Effector memory CD4-positive, alpha-beta T cell (primary cell): ENCODE measurements around the gene NPIPA7.
"Not testable (repeated sequence)": the region's sequence is repeated elsewhere in the genome, so short reads cannot be mapped to it uniquely, and the experiment has no call there.

Experiments used
- DNase-seq, 3 donors: peaks; one replicate each; pipeline ENCODE4 v3.0.0-alpha.2; 2020
- H3K27ac ChIP-seq: 2 replicates; pipeline ENCODE4 v1.7.0; 2013; ENCODE audit warnings: mild to moderate bottlenecking, low read length, moderate library complexity; ENCODE audit not compliant: insufficient read depth, poor library complexity, severe bottlenecking
- H3K27me3 ChIP-seq: replicated peaks from 2 replicates; pipeline ENCODE4 v1.7.0; 2013; ENCODE audit warnings: mild to moderate bottlenecking, low read length; ENCODE audit not compliant: insufficient read depth, control insufficient read depth, poor library complexity, severe bottlenecking
- H3K36me3 ChIP-seq: 2 replicates; pipeline ENCODE4 v1.7.0; 2013; ENCODE audit warnings: mild to moderate bottlenecking, low read length, moderate library complexity; ENCODE audit not compliant: control insufficient read depth, insufficient read depth
- H3K4me1 ChIP-seq: 2 replicates; pipeline ENCODE4 v1.7.0; 2013; ENCODE audit warnings: low read length, mild to moderate bottlenecking; ENCODE audit not compliant: control insufficient read depth, insufficient read depth, poor library complexity, severe bottlenecking
- H3K4me3 ChIP-seq: 2 replicates; pipeline ENCODE4 v1.7.0; 2013; ENCODE audit warnings: low read length, low read depth, mild to moderate bottlenecking; ENCODE audit not compliant: insufficient read depth, poor library complexity, severe bottlenecking
- H3K9me3 ChIP-seq: 2 replicates; pipeline ENCODE4 v1.7.0; 2013; ENCODE audit warnings: mild to moderate bottlenecking, low read length, moderate library complexity; ENCODE audit not compliant: control insufficient read depth

NPIPA7 gene

DNA sequence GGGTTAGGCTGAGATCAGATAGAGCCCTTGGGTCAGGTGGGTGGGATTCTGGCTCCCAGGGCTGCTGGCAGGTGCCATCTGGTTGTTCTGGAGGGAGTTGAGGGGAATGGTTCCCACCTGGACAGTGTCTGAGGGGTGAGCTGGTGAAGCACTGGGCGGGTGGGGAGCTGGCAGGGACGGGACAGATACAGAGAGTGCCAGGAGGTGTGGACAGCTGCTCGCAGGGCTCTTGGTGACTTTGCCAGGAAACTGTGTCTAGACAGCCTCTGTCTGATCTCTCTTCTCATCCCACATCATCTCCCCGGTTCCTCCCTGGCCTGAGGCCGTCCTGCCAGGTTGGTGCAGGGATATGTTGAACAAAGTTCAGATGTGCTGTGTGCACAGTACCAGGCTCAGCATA is 38.1 kb downstream of the NPIPA7 start:
- DNase-seq, H3K27me3 ChIP-seq, H3K4me3 ChIP-seq, H3K4me1 ChIP-seq, H3K9me3 ChIP-seq, H3K27ac ChIP-seq, H3K36me3 ChIP-seq: not testable (repeated sequence)

DNA sequence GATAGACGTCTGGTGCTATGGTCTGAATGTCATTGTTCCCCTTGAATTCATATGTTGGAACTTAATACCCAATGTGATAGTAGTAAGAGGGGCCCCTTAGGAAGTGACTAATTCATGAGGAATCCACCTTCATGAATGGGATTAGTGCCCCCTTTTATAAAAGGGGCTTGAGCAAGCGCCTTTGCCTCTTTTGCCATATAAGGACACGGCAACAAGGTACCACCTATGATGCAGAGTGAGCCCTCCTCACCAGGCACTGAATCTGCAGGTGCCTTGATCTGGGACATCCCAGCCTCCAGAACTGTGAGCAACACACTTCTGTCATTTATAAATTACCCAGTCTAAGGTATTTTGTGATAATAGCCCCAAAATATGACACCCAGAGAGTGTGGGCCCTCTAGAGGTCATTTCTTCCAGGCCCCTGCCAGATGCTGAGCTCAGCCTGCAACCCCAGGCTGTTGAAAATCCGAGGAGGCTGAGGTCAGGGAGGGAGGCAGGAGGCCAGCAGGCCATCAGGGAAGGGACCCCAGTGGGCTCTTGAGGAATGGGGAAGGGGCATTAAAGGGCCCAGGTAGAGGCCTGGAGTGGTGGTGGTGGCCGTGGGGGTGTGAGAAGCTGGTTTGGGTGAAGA is 39.1 kb downstream of the NPIPA7 start:
- H3K27ac ChIP-seq, H3K4me1 ChIP-seq, H3K4me3 ChIP-seq, H3K36me3 ChIP-seq, DNase-seq, H3K9me3 ChIP-seq, H3K27me3 ChIP-seq: not testable (repeated sequence)

DNA sequence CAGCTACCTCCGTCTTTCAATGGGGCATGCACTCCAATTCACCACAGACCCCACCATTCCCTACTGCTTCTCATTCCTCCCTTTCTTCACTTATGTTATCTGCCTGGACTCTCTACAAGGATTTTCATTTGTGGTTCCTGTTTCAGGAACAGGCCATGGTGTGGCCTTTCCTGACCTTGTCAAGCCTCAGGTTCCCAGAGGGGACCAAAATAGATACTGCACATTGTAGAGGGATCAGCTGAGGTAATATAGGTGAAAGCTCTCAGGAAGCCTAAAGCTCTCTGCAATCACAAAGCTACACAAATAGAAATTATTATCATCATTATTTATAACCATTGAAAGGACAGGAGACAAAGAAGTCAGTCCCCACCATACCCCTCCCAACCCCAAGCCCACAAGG is 41.6 kb downstream of the NPIPA7 start:
- not testable (repeated sequence) for H3K27me3 ChIP-seq, H3K27ac ChIP-seq, H3K9me3 ChIP-seq, H3K4me3 ChIP-seq, H3K4me1 ChIP-seq, H3K36me3 ChIP-seq, DNase-seq

DNA sequence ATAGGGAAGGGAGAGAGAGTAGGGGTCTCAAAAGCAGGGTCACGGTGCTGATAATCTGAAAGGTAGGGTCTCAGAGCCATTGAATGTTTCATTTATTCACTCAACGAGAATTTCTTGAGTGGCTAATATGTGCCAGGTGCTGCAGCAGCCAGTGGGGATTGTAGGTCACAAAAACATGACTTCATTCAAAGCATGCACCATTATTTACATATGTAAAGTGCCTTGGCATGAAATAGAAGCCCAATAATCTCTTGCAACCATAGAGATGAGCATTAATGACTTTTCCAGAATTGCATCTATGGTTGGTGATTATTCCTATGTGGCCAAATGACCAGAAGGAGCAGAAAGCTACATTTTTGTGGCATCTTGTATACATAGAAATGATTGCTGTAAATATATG is 46.2 kb downstream of the NPIPA7 start:
- not testable (repeated sequence) for H3K36me3 ChIP-seq, DNase-seq, H3K27ac ChIP-seq, H3K27me3 ChIP-seq, H3K9me3 ChIP-seq, H3K4me1 ChIP-seq, H3K4me3 ChIP-seq

DNA sequence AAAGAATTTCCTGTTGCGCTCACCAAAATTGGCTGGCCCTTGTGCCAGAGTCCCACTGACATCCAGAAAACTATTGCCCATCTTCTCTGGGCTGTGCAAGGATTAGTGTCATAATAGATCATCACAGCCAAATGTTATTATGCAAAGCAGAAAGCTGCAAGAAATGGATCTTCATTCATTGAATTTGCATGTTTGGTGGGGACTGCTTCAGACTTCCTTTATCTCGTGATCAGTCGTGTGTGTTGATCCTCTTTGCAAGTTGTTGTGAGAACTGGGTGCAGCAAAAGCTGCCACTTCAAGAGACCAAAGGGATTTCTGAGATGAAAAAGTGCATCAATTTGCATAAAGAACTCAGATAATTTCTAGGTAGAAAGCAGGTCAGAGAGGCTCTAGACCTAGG is 52.2 kb downstream of the NPIPA7 start:
- DNase-seq, H3K4me3 ChIP-seq: not testable (repeated sequence)

DNA sequence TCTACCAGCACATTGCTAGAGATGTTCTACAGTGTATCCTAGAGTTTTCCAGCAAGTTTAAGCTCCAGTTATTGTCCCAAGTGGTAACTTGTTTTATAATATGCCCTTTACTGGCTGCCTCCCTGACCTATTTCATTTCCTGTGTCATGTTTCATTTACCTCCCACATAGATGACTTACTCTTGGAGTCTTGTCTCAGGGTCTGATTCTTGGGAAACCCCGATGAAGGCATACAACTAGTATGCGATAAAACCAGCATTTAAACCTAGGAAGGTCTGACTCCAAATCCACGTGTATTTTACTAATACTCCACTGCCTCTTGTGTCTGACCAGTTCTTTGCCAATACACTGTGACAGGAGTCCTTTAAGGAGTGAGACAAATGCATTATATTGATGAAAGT is 55.8 kb downstream of the NPIPA7 start:
- not testable (repeated sequence) for DNase-seq, H3K27ac ChIP-seq, H3K27me3 ChIP-seq, H3K4me1 ChIP-seq, H3K36me3 ChIP-seq, H3K9me3 ChIP-seq, H3K4me3 ChIP-seq

More for the DNA sequence above, 52.2 kb downstream of the NPIPA7 start:
- not testable (repeated sequence) for H3K9me3 ChIP-seq, H3K36me3 ChIP-seq, H3K4me1 ChIP-seq, H3K27ac ChIP-seq, H3K27me3 ChIP-seq

DNA sequence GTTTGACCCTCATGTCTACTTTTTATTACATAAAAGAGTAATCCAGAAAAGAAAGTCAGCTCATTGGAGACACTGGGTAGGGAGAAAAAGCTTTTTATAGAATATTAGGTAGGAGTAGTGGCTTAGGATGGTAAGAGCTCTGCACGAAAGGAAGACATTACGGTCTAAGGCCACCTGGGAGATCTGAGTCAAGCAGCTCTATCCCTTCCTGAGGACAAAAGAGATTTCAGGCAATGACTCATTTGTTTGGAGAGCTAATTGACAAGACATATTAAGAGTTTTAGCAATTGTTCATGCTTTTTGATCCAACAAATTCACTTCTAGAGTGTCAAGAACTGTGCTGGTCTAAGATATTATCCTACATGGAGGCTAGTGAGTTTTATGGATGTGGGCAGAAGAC is 62.5 kb downstream of the NPIPA7 start:
- H3K4me3 ChIP-seq, H3K27ac ChIP-seq, DNase-seq, H3K36me3 ChIP-seq, H3K4me1 ChIP-seq, H3K9me3 ChIP-seq, H3K27me3 ChIP-seq: not testable (repeated sequence)
